Astrocyte of the cerebellum (primary cell): ENCODE data around the gene CALHM4.
"Not testable (repeated sequence)": the region's sequence is repeated elsewhere in the genome, so short reads cannot be mapped to it uniquely, and the experiment has no call there.

ENCODE experiments used
- DNase-seq: peaks from one replicate; pipeline ENCODE4 v3.0.0-alpha.2; 2011; ENCODE audit warnings: low read depth
- H3K4me3 ChIP-seq: 2 replicates; pipeline ENCODE4 v1.5.1; 2011; ENCODE audit warnings: mild to moderate bottlenecking, low read depth, low read length, moderate library complexity
- in situ Hi-C: cut with HindIII; loops from 2 replicates; pipeline ENCODE4 v1.10.0; 2017; ENCODE audit warnings: low sequenced_read_pairs
- TF ChIP-seq, protein P1 (sequence below): IDR thresholded peaks from 2 replicates; pipeline ENCODE4 v1.5.1; 2012; ENCODE audit warnings: low read length, low read depth, moderate library complexity, mild to moderate bottlenecking; ENCODE audit errors: missing control alignments

CALHM4 gene

DNA sequence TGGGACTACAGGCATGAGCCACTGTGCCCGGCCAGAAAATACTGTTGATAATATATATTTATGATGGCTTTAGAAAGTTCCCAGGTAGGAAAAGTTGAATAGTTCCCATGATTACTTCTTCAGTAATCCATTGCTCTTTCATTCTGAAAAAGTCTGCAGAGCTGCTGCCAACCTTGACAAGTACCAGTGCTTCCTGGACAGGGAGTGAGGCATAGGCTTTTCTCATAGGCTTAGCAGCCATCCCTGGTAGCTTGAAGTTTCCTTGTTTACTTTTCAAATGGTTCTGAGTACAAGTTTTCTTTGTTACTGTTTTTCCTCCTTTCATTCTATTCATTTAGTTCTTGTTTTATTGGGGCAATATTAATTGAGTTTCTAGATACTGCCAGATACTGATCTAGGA lies 25.6 kb downstream of the CALHM4 start:
- TF ChIP-seq, protein P1, sequence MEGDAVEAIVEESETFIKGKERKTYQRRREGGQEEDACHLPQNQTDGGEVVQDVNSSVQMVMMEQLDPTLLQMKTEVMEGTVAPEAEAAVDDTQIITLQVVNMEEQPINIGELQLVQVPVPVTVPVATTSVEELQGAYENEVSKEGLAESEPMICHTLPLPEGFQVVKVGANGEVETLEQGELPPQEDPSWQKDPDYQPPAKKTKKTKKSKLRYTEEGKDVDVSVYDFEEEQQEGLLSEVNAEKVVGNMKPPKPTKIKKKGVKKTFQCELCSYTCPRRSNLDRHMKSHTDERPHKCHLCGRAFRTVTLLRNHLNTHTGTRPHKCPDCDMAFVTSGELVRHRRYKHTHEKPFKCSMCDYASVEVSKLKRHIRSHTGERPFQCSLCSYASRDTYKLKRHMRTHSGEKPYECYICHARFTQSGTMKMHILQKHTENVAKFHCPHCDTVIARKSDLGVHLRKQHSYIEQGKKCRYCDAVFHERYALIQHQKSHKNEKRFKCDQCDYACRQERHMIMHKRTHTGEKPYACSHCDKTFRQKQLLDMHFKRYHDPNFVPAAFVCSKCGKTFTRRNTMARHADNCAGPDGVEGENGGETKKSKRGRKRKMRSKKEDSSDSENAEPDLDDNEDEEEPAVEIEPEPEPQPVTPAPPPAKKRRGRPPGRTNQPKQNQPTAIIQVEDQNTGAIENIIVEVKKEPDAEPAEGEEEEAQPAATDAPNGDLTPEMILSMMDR: no peak
- DNase-seq: no peak
- in situ Hi-C loops: no loop called here
- no peak overlapping the region for H3K4me3 ChIP-seq

DNA sequence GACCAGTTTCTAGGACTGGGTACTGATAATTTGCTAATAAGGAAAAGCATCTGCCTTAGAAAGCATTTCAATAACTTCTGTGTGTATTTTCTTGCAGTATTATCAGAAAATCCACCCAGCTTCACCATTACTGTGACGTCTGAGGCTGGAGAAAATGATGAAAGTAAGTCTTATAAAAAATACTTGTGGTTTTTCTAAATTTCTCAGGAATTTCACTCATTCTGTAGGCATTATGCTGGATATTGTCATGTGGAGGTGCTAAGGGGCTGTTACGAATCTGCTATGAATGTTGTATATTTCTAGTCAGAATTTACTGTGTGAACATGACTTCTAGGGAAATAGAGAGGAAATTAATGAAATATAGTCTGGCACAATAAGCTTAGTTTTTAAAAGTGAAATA lies 26.6 kb downstream of the CALHM4 start:
- in situ Hi-C loops: no loop called here
- DNase-seq: peak; percentile 38
- H3K4me3 ChIP-seq: no peak overlapping the region
- TF ChIP-seq, protein P1: no peak

DNA sequence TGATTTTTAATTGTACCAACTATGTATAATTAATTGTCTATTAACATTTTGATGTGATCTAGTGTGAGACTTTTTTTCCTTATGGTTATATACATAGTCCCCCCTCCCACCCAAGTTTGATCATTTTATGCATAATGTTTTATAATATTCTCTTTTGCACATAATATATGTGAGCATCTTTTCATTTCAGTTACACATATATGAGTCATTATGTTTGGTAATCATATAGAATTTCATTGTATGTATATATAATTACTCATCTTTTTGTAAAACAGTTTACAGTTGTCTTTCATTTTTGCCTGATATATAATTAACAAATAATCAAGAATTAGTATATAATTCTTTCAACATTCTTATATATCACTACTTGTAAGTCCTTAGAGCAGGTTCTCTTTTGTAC lies 32.7 kb downstream of the CALHM4 start:
- in situ Hi-C loops: no loop called here
- no peak overlapping the region for H3K4me3 ChIP-seq
- DNase-seq: no peak
- TF ChIP-seq, protein P1: no peak

DNA sequence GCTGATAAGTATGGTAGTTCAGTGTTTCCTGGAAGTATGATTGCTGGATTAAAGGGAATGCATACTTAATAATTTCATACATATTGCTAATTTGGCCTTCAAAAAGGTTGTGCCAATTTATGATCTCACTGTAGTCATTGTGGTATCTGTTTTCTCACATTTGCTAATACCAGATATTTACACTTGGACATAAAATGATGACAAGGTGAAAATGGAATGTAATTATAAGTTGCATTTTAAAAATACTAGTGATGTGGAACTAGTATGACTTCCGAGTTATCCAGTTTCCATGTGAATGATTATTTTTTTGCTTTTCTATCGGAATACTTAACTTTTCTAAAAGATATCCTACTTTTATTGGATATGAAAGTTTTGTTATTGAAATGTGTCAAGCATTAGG lies 33.2 kb downstream of the CALHM4 start:
- DNase-seq: no peak
- TF ChIP-seq, protein P1: no peak
- in situ Hi-C loops: no loop called here
- H3K4me3 ChIP-seq: no peak overlapping the region

DNA sequence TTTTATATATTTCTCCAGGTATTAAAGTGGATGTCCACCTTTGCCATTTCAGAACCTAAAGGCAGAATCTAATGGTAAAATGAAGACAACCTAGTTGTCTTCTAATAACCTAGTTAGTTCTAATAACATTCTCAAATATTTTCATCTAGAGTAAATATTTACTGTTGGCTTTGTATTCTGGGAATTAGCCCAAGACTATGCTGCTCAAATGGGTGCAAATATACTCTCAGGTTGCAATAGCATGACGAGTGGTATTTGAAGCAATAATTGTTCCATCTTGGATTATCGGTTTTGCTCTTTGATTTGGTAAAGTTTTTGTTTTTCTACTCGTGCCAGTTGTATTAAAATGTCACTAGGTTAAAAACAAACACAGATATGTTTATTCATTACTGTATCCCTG lies 41.7 kb downstream of the CALHM4 start:
- H3K4me3 ChIP-seq: no peak overlapping the region
- DNase-seq: no peak
- TF ChIP-seq, protein P1: no peak
- in situ Hi-C loops: no loop called here

DNA sequence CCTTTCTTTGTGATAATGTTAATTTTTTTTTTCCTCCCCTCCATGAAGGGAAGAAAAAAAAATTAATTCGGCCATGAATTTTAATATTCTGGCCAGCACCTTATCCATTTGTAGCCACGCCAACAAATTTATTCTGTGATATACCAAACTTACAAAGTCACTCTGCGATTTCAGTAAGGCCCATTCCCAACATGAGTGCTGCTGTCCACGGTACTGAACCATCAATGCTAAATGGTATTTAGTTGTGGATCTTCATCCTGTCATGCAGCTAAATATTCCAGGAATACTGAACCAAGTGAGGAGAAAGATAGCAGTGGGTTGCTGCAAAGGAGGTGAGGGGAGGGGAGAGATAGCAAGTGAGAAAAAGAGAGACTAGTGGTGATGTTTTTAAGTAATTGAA lies 43.3 kb downstream of the CALHM4 start:
- in situ Hi-C loops: no loop called here
- peak; percentile 20 for DNase-seq
- TF ChIP-seq, protein P1: no peak
- H3K4me3 ChIP-seq: no peak overlapping the region

DNA sequence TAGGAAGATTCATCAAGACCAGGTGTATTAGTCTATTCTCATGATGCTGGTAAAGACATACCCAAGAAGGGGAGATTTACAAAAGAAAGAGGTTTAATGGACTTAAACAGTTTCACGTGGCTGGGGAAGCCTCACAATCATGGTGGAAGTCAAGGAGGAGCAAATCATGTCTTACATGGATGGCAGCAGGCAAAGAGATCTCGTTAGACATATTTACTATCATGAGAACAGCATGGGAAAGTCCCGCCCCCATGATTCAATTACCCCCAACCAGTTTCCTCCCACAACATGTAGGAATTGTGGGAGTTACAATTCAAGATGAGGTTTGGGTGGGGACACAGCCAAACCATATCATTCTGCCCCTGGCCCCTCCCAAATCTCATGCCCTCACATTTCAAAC lies 50.4 kb downstream of the CALHM4 start:
- DNase-seq, H3K4me3 ChIP-seq, in situ Hi-C loops: not testable (repeated sequence)

DNA sequence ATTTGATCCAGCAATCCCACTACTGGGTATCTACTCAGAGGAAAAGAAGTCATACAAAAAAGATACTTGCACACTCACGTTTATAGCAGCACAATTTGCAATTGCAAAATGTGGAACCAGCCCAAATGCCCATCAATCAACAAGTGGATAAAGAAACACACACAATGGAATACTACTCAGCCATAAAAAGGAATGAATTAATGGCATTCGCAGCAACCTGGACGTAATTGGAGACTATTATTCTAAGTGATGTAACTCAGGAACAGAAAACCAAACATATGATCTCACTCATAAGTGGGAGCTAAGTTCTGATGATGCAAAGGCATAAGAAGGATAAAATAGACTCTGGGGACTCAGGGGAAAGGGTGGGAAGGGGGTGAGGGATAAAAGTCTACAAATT lies 51.3 kb downstream of the CALHM4 start:
- H3K4me3 ChIP-seq, DNase-seq, in situ Hi-C loops: not testable (repeated sequence)
